ENCODE measurements around the gene NXPE3.

Gene NXPE3

GRCh38 chr3:101848326-101848725, 69.3 kb downstream of the NXPE3 start:
- DNase-seq, result no peak
- in situ Hi-C loops (cut with MboI; ENCODE audit: low pct_unique_long_range_greater_than_20kb, low sequenced_read_pairs), result no loop called here

DNA sequence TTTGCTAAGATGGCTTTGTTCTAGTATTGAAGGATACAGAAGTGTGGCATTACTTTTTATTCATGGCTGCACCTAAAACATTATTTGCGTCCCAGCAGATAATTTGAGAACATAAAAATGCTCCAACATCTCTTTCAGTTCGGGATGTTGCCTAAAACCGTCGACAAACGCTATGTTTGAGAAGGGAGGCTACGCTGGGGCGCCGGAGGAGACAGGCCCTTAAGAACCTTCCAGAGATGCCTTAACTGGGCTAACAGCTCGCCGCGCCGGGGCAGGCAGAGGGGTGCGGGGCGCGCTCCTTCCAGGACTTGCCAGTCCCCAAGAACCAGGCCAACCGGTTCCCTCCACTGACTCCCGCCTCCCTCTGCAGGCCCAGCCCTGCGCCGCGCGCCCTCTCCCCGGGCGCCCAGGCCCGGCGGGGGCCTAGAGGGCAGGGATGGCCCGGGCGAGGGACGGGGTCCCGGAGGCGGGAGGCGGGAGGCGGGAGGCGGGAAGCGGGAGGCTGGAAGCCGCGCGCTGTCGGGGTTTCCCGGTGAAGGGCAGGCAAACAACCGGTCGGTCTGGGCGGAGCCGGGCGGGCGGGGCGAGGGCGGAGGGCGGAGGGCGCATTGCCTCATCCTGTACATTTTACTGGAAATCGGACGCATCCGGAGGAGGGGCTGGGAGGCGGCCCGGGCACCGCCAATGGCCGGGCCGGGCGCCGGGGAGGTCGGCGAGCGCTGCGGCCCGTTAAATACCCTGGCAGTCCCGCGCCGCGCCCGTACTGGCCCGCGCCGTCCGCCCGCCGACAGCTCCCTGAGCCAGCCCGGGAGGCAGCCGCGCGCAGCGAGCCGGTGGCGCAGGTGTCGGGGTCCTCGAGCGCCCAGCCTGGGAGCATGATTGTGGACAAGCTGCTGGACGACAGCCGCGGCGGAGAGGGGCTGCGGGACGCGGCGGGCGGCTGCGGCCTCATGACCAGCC, 70.0 kb downstream of the NXPE3 start, which contains the start of gene NFKBIZ:
TSS of gene NFKBIZ (plus strand) at position 761 of the 960 bp plus-strand sequence. CDS start at position 876, 115 bp downstream.
- peak; percentile 85 for DNase-seq
- in situ Hi-C loops (cut with MboI; ENCODE audit: low pct_unique_long_range_greater_than_20kb, low sequenced_read_pairs), result no loop called here

- DNase-seq, result no peak
- in situ Hi-C loops (cut with MboI; ENCODE audit: low pct_unique_long_range_greater_than_20kb, low sequenced_read_pairs), result no loop called here
Measured at GRCh38 chr3:101849714-101850245, 70.8 kb downstream of the NXPE3 start.

DNA sequence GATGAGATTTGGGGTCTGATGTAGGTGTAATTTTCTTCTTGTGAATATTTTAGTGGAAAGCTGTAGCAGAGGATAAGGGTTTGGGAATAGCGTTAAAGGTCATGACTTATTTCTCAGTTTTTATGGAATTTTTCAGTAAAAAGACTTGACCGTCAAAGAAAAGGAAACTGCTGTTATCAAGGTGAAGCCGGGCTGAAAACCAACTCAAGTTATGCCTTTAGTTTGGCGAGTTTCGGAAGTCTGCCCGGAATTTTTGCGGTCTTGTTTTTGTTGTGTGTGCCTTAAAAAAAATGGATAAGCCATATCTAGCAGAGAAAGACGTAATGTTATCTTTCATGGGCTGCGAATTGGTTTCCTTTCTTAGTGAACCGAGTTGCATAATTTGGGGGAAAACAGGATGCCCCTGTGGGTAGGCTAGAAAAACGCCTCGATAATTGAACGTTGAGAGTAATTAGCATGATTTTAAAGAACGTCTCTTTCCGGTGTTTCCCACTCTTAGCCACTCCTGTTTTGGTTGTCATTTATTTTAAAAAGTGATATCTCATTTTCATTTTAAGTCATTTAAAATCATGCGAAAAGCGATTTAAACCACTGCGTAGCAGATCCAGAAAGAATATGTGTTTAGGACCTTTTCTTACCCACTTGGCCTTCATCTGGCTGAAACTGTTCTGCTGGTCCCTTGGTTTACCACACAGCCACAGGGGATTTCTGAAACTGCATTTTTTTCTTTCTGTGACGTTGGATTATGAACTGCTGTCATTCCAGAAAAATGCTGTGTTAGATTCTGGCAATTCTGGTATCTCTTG, 71.4 kb downstream of the NXPE3 start:
- peak; percentile 81 for DNase-seq
- in situ Hi-C loops (cut with MboI; ENCODE audit: low pct_unique_long_range_greater_than_20kb, low sequenced_read_pairs), result no loop called here

GRCh38 chr3:101851072-101851770, 72.2 kb downstream of the NXPE3 start:
- in situ Hi-C loops (cut with MboI; ENCODE audit: low pct_unique_long_range_greater_than_20kb, low sequenced_read_pairs), result no loop called here
- DNase-seq, result no peak

GRCh38 chr3:101851850-101852714, 73.1 kb downstream of the NXPE3 start:
- in situ Hi-C loops (cut with MboI; ENCODE audit: low pct_unique_long_range_greater_than_20kb, low sequenced_read_pairs), result no loop called here
- DNase-seq, result no peak

DNA sequence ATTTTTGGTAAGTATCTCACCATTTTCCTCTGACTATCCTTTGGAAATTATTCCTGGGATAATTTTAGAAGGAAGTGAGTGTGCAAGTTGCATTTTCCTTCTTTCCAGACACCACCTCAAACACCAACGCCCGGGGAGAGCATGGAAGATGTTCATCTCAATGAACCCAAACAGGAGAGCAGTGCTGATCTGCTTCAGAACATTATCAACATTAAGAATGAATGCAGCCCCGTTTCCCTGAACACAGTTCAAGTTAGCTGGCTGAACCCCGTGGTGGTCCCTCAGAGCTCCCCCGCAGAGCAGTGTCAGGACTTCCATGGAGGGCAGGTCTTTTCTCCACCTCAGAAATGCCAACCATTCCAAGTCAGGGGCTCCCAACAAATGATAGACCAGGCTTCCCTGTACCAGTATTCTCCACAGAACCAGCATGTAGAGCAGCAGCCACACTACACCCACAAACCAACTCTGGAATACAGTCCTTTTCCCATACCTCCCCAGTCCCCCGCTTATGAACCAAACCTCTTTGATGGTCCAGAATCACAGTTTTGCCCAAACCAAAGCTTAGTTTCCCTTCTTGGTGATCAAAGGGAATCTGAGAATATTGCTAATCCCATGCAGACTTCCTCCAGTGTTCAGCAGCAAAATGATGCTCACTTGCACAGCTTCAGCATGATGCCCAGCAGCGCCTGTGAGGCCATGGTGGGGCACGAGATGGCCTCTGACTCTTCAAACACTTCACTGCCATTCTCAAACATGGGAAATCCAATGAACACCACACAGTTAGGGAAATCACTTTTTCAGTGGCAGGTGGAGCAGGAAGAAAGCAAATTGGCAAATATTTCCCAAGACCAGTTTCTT, 74.2 kb downstream of the NXPE3 start:
- in situ Hi-C loops (cut with MboI; ENCODE audit: low pct_unique_long_range_greater_than_20kb, low sequenced_read_pairs), result no loop called here
- no peak for DNase-seq

- DNase-seq, result no peak
- in situ Hi-C loops (cut with MboI; ENCODE audit: low pct_unique_long_range_greater_than_20kb, low sequenced_read_pairs), result no loop called here
Measured at GRCh38 chr3:101853982-101854381, 75.0 kb downstream of the NXPE3 start.

DNA sequence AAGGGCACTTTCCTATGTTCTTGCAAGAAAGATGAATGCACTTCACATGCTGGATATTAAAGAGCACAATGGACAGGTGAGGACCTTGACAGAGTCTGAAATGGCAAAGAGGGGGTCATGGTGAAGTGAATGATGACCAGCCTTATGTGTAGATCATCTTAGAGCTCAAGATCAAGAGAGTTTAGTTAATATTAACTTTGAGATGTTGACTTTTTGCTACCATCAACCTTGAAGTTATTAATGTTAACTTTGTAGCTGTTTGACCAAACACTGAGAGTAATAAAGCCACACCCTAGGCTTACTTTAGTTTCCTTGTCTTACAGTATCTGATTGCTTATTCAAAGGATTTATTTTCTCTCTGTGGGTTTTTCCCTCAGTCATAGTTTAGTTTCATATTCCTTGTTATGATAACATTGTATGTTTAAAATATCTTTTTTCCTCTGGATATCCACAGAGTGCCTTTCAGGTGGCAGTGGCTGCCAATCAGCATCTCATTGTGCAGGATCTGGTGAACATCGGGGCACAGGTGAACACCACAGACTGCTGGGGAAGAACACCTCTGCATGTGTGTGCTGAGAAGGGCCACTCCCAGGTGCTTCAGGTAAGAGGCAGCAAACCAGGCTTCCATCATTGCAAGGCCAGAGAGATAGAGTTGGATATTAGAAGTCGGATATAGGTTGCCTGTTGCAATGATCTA, 75.7 kb downstream of the NXPE3 start:
- in situ Hi-C loops (cut with MboI; ENCODE audit: low pct_unique_long_range_greater_than_20kb, low sequenced_read_pairs), result no loop called here

GRCh38 chr3:101857301-101857741, 78.3 kb downstream of the NXPE3 start:
- DNase-seq, result no peak
- in situ Hi-C loops (cut with MboI; ENCODE audit: low pct_unique_long_range_greater_than_20kb, low sequenced_read_pairs), result no loop called here

More for the DNA sequence above, 75.7 kb downstream of the NXPE3 start:
- DNase-seq, result no peak

DNA sequence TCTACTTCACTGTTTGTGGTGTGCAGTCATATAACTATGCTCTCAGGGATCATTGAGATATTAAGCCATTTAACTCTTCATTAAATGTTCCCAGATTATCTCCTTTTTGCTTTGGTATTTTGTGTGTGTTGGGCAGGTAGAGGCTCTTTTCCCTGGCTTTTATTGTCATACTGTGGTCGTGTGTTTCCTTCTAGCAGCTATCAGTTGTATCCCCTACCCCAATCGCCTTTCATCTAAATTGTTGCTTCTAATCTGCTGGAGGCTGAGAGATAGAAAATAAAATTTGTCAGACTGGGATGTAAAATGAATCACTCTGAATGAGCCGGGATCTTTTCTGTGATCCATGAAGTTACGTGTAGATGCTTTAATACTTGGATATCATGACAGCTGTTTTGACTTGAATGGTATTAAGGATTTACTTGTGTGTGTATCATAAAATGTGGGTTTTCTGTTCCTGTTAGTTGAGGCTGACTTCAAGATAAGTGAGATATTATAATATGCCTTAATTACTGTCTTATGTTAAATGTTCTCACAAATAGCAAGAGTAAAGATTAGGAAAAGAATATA, 79.5 kb downstream of the NXPE3 start:
- in situ Hi-C loops (cut with MboI; ENCODE audit: low pct_unique_long_range_greater_than_20kb, low sequenced_read_pairs), result no loop called here
- DNase-seq, result no peak

GRCh38 chr3:101859882-101860448, 81.0 kb downstream of the NXPE3 start:
- no peak for DNase-seq
- in situ Hi-C loops (cut with MboI; ENCODE audit: low pct_unique_long_range_greater_than_20kb, low sequenced_read_pairs), result no loop called here

DNA sequence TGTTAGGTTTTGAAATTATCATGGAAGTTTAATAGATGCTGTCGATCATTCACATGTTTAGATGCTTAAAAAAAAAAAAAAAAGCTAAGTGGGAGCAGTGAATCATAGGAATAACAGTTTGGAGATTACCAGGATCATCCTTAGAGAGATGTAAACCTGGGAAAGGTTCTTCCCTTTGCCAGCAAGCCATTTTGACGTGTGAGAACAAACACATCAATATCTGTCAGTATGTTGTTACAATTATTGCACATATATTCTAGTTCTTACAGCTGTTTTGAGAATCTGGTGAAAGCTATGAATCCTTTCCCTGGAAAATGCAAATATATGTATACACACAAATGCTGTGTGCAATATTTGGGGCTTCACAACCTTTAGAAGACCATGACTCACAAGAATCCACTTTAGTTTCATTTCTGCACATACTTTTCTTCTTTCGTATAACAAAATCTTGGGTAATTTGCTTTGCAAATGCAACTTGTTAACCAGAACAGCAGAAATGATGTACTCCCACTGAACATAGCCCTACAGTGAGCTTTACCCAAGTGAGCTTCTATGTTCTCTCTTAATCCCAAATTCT, 82.3 kb downstream of the NXPE3 start:
- in situ Hi-C loops (cut with MboI; ENCODE audit: low pct_unique_long_range_greater_than_20kb, low sequenced_read_pairs), result no loop called here
- no peak for DNase-seq

DNA sequence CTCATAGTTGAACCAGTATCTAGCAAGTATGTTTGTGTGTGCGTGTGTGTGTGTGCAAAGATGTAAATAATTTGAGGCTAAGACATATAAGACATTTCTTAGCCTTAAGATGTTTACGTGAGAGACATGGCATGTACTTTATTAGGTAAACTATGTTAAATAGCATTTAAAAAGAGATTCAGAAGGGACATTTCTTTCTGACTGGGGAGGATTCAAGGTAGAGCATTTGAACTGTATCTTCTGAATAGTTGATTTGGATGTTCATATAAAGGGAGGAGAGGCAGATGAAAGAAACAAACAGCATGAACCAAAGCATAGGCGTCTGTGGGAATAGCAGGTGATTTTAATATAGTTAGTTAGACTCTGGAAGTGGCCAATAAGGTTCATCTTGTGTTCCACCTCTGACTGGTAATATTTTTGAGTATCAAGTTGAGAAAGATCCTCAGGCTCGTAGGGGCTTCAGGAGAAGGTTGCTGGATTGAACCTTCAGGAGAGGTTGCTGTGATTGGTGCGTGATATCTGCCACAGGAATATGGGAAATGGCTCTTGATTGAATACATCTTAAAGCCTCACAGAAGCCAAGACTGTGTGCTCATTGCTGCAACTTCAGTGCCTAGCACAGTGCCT, 82.9 kb downstream of the NXPE3 start:
- in situ Hi-C loops (cut with MboI; ENCODE audit: low pct_unique_long_range_greater_than_20kb, low sequenced_read_pairs), result no loop called here
- DNase-seq, result no peak

DNA sequence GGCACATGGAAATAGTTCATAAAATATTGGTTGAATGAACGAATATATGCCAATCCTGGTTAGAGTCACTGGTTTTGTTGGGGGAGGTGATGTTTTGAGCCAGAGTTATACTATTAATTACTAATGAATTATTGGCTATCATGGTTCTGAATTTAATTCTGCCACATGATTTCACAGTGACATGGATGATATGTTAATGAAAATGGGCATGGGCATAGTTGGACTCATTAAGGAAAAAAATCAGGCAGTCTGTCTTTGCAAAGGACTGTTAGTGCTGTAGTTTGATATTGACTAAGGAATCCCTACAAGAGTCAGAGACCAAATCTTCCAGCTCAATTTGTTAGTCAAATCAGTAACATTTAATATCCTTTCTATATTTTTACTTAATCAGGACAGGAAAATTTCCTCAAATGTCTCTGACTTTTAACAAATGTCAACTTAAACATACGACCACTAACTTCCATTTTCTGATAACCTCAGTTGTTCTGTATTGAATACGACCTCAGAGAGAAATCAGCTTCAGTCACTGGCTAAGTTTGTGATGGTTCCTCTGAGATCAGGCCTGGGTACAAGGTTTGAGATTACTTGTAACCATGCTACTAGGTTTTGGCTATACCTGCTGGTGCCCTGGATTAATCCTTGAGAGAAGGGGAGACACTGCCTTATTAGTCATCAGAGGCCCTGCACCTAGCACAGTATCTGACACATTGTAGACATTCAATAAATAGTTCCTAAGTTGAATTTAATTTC, 83.6 kb downstream of the NXPE3 start:
- in situ Hi-C loops (cut with MboI; ENCODE audit: low pct_unique_long_range_greater_than_20kb, low sequenced_read_pairs), result no loop called here
- DNase-seq, result no peak

All from KBM-7 (cell line).